GM12801 (cell line): Measurements from ENCODE around the gene TNFAIP8.

ENCODE experiments used
- TF ChIP-seq, protein P1 (sequence below): IDR thresholded peaks from one replicate; pipeline ENCODE4 v1.5.1; 2011; ENCODE audit warnings: control low read depth; ENCODE audit not compliant: insufficient read length; ENCODE audit errors: extremely low read depth

TNFAIP8 gene

DNA sequence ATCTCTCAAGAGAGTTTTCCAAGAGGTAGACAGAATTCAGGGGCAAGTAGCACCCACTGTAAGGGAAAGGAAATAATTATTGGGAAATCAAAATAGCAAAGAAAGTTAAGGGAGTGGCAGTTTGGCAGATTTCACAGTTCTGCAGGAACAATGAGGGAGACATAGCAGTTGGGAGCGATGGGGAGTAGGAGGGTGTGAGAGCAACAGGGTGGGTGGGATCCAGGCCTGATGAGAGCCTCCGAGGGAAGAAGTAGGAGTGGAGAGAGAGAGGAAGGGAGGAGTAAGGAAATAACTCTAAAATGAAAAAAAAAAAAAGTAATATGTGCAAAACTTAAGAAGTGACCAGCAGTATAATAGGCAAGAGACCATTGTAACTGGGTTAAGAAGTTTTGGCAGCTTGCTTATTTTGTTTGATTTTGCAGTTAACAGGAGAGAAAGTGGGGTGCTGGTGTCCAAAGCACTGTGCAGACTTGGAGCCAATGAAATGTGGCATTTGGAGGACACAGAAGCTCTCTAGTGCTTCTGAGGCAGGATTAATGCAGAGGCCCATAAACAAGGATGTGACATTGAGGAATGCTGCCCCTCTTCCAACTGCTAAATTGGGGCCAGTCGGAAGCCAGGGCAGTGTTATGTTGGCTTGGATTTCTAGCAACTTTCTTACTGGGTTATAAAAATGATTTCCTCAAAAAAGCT is 10.2 kb downstream of the TNFAIP8 start:
- TF ChIP-seq, protein P1, sequence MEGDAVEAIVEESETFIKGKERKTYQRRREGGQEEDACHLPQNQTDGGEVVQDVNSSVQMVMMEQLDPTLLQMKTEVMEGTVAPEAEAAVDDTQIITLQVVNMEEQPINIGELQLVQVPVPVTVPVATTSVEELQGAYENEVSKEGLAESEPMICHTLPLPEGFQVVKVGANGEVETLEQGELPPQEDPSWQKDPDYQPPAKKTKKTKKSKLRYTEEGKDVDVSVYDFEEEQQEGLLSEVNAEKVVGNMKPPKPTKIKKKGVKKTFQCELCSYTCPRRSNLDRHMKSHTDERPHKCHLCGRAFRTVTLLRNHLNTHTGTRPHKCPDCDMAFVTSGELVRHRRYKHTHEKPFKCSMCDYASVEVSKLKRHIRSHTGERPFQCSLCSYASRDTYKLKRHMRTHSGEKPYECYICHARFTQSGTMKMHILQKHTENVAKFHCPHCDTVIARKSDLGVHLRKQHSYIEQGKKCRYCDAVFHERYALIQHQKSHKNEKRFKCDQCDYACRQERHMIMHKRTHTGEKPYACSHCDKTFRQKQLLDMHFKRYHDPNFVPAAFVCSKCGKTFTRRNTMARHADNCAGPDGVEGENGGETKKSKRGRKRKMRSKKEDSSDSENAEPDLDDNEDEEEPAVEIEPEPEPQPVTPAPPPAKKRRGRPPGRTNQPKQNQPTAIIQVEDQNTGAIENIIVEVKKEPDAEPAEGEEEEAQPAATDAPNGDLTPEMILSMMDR: no peak

DNA sequence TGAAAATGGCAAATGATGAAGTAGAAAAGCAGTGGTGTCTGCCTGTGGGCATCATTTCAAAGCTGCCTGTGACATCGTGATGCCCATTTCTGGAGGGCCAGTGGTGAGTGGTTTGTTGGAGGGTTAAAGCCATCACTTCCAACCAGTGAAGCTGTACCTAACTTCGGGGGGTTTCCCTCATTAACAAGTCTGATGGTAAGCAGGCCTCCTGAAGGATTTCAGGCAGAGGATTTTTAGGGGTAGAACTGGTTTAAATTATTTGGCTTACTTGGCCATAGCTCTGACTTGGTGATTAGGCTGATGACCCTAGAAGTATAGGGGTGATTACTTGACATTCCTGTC is 10.7 kb downstream of the TNFAIP8 start:
- TF ChIP-seq, protein P1: no peak

DNA sequence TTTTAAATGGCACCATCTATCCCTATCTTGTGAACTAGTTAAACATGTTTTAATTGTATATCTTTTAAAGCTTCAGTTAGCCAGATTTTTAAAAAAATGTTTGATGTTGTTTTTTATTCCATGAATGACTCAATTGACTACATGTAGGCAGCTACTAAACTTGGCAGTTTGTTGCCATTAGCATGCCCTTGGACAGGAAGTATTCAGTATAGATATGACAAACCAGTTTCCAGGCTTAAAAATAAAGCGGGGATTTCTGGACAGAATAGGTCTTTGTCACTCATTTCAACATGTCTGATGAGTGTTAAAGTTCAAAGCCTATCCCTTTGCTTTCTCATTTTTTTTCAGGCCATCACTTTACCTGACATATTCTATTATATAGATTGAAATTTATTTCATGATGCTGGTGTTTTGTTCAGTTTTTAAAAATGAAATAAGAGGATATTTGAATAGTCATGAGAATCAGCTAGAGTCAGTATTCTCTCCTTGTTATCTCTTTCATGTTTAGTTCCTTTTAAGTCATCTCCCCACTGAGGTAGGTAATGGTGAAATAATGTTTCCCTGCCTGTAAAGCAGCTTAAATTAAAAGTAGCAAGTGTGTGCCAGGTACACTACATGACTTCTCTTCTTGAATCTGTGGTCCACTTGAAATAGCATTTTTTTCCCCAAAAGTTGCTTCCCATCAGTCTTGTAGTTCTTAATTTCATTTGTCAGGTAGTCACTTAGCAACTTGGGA is 11.9 kb downstream of the TNFAIP8 start:
- TF ChIP-seq, protein P1: no peak

DNA sequence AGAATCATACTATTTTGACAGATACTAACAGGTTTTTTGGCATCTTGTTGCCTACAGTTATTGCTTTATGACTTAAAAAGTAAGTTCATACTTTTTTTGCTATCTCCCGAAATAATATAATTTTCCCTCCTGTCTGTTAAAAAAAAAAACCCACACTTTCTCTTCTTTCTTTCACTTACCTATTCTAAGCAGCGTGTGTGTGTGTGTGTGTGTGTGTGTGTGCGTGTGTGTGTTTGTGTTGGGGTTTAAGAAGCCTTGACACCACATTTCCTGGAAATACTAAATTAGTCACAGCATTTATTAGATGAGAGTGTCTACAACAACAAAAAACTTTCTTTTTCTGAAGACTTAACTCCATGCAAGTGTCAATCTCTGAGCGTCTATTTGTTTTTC is 12.4 kb downstream of the TNFAIP8 start:
- TF ChIP-seq, protein P1: no peak

DNA sequence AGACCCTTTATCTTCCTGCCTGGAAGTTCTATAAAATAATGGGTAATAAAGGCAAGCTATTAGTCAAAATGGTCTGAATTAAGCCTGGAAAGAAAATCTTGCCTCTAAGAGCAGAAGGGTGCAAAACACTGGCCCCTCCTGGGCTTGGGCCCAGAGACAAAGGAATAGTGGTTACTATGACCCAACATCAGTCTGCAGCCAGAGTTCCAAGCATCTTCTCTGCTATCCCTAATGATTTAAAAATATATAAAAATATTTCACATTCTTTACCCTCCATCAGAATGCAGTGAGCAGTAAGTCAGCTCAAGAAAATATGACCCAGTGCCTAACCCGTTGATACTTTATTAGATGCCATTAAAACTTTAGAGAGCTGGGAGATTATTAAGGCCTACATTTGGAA is 14.7 kb downstream of the TNFAIP8 start:
- TF ChIP-seq, protein P1: no peak

DNA sequence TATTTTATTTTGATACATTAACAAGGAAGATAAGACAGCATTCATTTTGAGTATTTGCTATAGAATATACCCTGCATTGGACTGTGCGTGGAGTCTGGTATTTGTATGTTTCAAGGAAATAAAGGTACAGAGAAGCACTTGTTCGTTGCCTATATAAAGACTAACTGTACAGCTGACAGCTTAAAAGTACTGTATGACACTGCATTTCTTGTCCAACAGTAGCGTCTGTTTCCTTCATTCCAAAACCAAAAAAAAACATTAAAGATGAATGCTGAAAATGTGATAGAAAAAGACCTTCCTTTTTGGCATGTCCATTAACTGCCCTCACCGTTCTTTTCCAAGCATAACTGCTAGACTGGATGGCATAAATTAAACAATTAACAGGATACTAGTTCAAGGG is 15.3 kb downstream of the TNFAIP8 start:
- TF ChIP-seq, protein P1: no peak

DNA sequence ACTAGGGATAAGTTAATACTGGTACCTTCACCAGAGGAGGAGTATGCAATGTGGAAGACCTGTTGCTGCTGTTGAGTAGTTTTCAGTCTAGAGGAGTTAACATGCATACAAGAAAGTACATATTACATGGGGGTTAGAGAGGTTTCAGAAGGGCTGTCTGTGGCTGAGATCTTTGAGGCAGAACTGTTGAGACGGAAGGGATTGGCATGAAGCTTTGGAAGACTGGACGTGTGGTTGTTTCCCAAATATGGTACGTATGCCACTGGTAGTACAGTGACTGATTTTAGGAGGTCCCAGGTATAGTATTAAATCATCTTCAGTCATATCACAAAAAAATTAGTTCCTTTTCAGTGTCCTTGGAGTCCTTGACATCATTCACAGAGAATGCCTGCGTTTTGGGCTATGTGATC is 17.6 kb downstream of the TNFAIP8 start:
- TF ChIP-seq, protein P1: no peak
